Endothelial cell of umbilical vein (primary cell): ENCODE data around the gene TEN1. TPM values are rescaled to one million over a fixed set of nuclear protein-coding genes. Genes with fewer than 3 reads are reported as not detected.

ENCODE experiments used
- BruUV-seq: library from RNA; stranded (reverse); fragments of 400-500 nt; replicated peaks from 2 replicates; lab custom pipeline; 2021; lab: Mats Ljungman, UMichigan
- CTCF ChIA-PET: fragments of 300-600, 350-600 bp; sonication (Branson Sonifier 250); formaldehyde crosslinking; loops from one replicate; lab custom pipeline; 2021; ENCODE audit warnings: antibody characterized with exemption, inconsistent platforms; lab: Charles Lee
- POLR2A ChIA-PET: fragments of 300-600, 350-600 bp; sonication (Branson Sonifier 250); formaldehyde crosslinking; loops from one replicate; lab custom pipeline; 2021; ENCODE audit warnings: antibody characterized with exemption, inconsistent platforms; lab: Charles Lee
- DNase-seq: peaks from one replicate; pipeline ENCODE4 v3.0.0-alpha.2; 2011; ENCODE audit warnings: low read depth, low spot score
- FAIRE-seq: peaks from 2 replicates; lab custom pipeline; 2011; peaks lifted over from hg19 to GRCh38; lab: Jason Lieb, UNC
- H2AFZ ChIP-seq: 2 replicates; pipeline ENCODE4 v1.6.0; 2012; ENCODE audit warnings: low read depth, low read length, control low read depth, inconsistent platforms
- H3K27ac ChIP-seq: 2 replicates; pipeline ENCODE4 v1.5.1; 2011; ENCODE audit warnings: low read depth, mild to moderate bottlenecking, control low read depth, low read length, moderate library complexity; ENCODE audit not compliant: insufficient read depth
- H3K27me3 ChIP-seq, 2 experiments: 2 replicates each; pipeline versions ENCODE4 v1.6.0 to v1.6.1; 2011; ENCODE audit warnings: low read length in 2 of 2, mixed read lengths in 1 of 2; ENCODE audit not compliant: control insufficient read depth in 2 of 2, insufficient read depth in 2 of 2
- H3K36me3 ChIP-seq, 2 experiments: 2 replicates in 1 of 2; 3 replicates in 1 of 2; pipeline ENCODE4 v1.5.1; 2011; ENCODE audit warnings: low read length in 2 of 2, mild to moderate bottlenecking in 1 of 2, moderate library complexity in 1 of 2; ENCODE audit not compliant: control insufficient read depth in 2 of 2, insufficient read depth in 2 of 2; ENCODE audit errors: extremely low read depth in 1 of 2
- H3K4me1 ChIP-seq: 3 replicates; pipeline ENCODE4 v1.5.1; 2011; ENCODE audit warnings: mild to moderate bottlenecking, low read length; ENCODE audit not compliant: control insufficient read depth, insufficient read depth; ENCODE audit errors: extremely low read depth
- H3K4me2 ChIP-seq: 2 replicates; pipeline ENCODE4 v1.6.1; 2011; ENCODE audit warnings: low read length, control low read depth, mixed read lengths; ENCODE audit not compliant: insufficient read depth
- H3K4me3 ChIP-seq, 3 experiments: fragments of 200-600 bp in 1 of 3; sonication (generic), shearing (Covaris generic) in 1 of 3; replicated peaks in 1 of 3; 2 replicates each; pipeline ENCODE4 v1.5.1; 2011 to 2016; ENCODE audit warnings: control low read depth in 3 of 3, low read length in 3 of 3, mild to moderate bottlenecking in 2 of 3, inconsistent platforms in 1 of 3, low read depth in 1 of 3, moderate library complexity in 1 of 3; ENCODE audit not compliant: insufficient read depth in 1 of 3
- H3K79me2 ChIP-seq: 2 replicates; pipeline ENCODE4 v1.6.0; 2012; ENCODE audit warnings: low read length, inconsistent platforms; ENCODE audit not compliant: control insufficient read depth, insufficient read depth
- H3K9ac ChIP-seq: replicated peaks from 2 replicates; pipeline ENCODE3; 2011; ENCODE audit warnings: low read length, control low read depth; ENCODE audit not compliant: insufficient read depth; ENCODE audit errors: extremely low read depth
- H3K9me1 ChIP-seq: replicated peaks from 3 replicates; pipeline ENCODE4 v1.6.0; 2011; ENCODE audit warnings: mild to moderate bottlenecking, low read length; ENCODE audit not compliant: control insufficient read depth, insufficient read depth; ENCODE audit errors: extremely low read depth
- H3K9me3 ChIP-seq: replicated peaks from 2 replicates; pipeline ENCODE4 v1.5.1; 2012; ENCODE audit warnings: low read length, inconsistent platforms; ENCODE audit not compliant: control insufficient read depth, insufficient read depth
- H4K20me1 ChIP-seq: replicated peaks from 2 replicates; pipeline ENCODE3; 2011; ENCODE audit warnings: mild to moderate bottlenecking, low read length; ENCODE audit not compliant: control insufficient read depth, insufficient read depth; ENCODE audit errors: extremely low read depth
- CTCF ChIP-seq, 2 donors: IDR thresholded peaks; 1 replicate in 1 of 2; 2 replicates in 1 of 2; pipeline ENCODE4 v1.5.1; 2011; ENCODE audit warnings: low read length in 2 of 2, mild to moderate bottlenecking in 2 of 2, moderate library complexity in 2 of 2, control low read depth in 1 of 2, inconsistent platforms in 1 of 2, low read depth in 1 of 2; ENCODE audit not compliant: insufficient read depth in 1 of 2; ENCODE audit errors: extremely low read depth in 1 of 2
- EZH2 ChIP-seq: IDR thresholded peaks from 2 replicates; pipeline ENCODE4 v1.6.1; 2012; ENCODE audit warnings: borderline replicate concordance, low read depth, mild to moderate bottlenecking, moderate library complexity, low read length, inconsistent platforms; ENCODE audit not compliant: severe bottlenecking
- FOS ChIP-seq: IDR thresholded peaks from 2 replicates; pipeline ENCODE4 v1.6.1; 2011; ENCODE audit warnings: mild to moderate bottlenecking, low read length, moderate library complexity, borderline replicate concordance; ENCODE audit not compliant: insufficient read depth
- GATA2 ChIP-seq: IDR thresholded peaks from 2 replicates; pipeline ENCODE4 v1.7.0; 2011; ENCODE audit warnings: low read depth, mild to moderate bottlenecking, moderate library complexity, mixed read lengths, low read length; ENCODE audit not compliant: insufficient read length, insufficient read depth
- JUN ChIP-seq: IDR thresholded peaks from 2 replicates; pipeline ENCODE4 v1.6.1; 2011; ENCODE audit warnings: borderline replicate concordance, low read depth; ENCODE audit not compliant: insufficient read length, insufficient read depth
- MAX ChIP-seq: IDR thresholded peaks from 2 replicates; pipeline ENCODE4 v1.6.1; 2011; ENCODE audit not compliant: insufficient read depth, insufficient read length
- MYC ChIP-seq: IDR thresholded peaks from one replicate; pipeline ENCODE4 v1.6.1; 2011; ENCODE audit warnings: mild to moderate bottlenecking, low read depth, low read length
- POLR2A ChIP-seq: IDR thresholded peaks from 2 replicates; pipeline ENCODE4 v1.6.1; 2012; ENCODE audit warnings: low read depth, mild to moderate bottlenecking, control low read depth, low read length
- POLR2AphosphoS5 ChIP-seq: IDR thresholded peaks from 2 replicates; pipeline ENCODE4 v1.6.1; 2012; ENCODE audit warnings: low read depth, mild to moderate bottlenecking, control low read depth, low read length, moderate library complexity; ENCODE audit not compliant: insufficient read depth
- dilution Hi-C: fragments of 300-500 bp; cut with MboI; formaldehyde crosslinking; loops from one replicate; pipeline ENCODE4 v1.15.0; 2019; ENCODE audit warnings: low sequenced_read_pairs; ENCODE audit not compliant: extremely low pct_ligation_motif_present
- intact Hi-C: fragments of 100-400 bp; cut with micrococcal nuclease; formaldehyde crosslinking; loops from one replicate; pipeline ENCODE4 v1.10.0; 2022
- polyA plus RNA-seq, 4 experiments: library from polyadenylated mRNA; depleted of rRNA in 3 of 4; stranded (reverse) in 3 of 4; unstranded in 1 of 4; fragments of >200 nt; gene quantifications; 2 replicates each; pipeline versions ENCODE4 v1.2.1 to v1.2.3, GENCODE V29; 2011 to 2012; ENCODE audit warnings: missing spikeins in 1 of 4
- total RNA-seq: library from RNA; stranded (reverse); gene quantifications from 2 replicates; pipeline ENCODE4 v1.2.3, GENCODE V29; 2021

The TEN1 gene
- total and polyA plus RNA-seq, 2 donors (not counting 3 experiments of a cell fraction or from before 2014, with no cell fraction given): 18.8 to 29.0 TPM

GRCh38 chr17:75983501-75984181 lies 4.6 kb downstream of the TEN1 start:
- Histone ChIP-seq H3K9ac (no peak overlapping the region), H3K4me1 (peaks cover 3% of the 10 kb centered on the region), H3K4me3 (no peak overlapping the region), H3K27ac (no peak overlapping the region), H3K9me3 (no peaks in the 10 kb centered on the region), H3K36me3 (no peaks in the 10 kb centered on the region), H3K27me3 (no peaks in the 10 kb centered on the region), H3K9me1 (no peaks in the 10 kb centered on the region), H2AFZ (no peak overlapping the region), H3K4me2 (no peak overlapping the region), H4K20me1 (no peaks in the 10 kb centered on the region), H3K79me2 (peaks cover under 1% of the 10 kb centered on the region)
- FAIRE-seq (no peak), DNase-seq (no peak)
- BruUV-seq: no TSS peak
- CTCF ChIA-PET: interaction anchor here (1.1 to 1.6 kb wide), 3 partner anchors 16 to 18 kb away, joined by 3 to 4 read pairs (median 3); partner anchors contain the start of gene CDK3
- intact Hi-C loops (no loop called here), dilution Hi-C loops (no loop called here)
- POLR2A ChIA-PET: no interaction called here
- TF ChIP-seq MAX (no peak), FOS (no peak), MYC (no peak), JUN (no peak), GATA2 (no peak), EZH2 (no peak), POLR2A (no peak), POLR2AphosphoS5 (no peak), CTCF (IDR thresholded peaks at IDR 0.05; ENCODE audit: extremely low read depth in 1 of 2, insufficient read depth in 1 of 2, low read depth in 1 of 2, low read length in 2 of 2) (no peak)
